C4-2B (cell line): ENCODE measurements around the gene CPLX4.

Source experiments
- CTCF ChIP-seq: fragments of 450-650 bp; conservative IDR thresholded peaks from 2 replicates; pipeline ENCODE4 v1.5.1; 2017; ENCODE audit warnings: mild to moderate bottlenecking
- ZFX ChIP-seq: fragments of 450-650 bp; IDR thresholded peaks from 2 replicates; pipeline ENCODE4 v1.6.1; 2017

GRCh38 chr18:59279722-59280121 lies 38.7 kb downstream of the CPLX4 start:
- TF ChIP-seq CTCF (no peak), ZFX (no peak)
